ENCODE data around the gene GDF10. TPM values are rescaled to one million over a fixed set of nuclear protein-coding genes. Genes with fewer than 3 reads are reported as not detected.

The GDF10 gene
- total RNA-seq, 4 donors from 2014 or later: 0.79 to 1.2 (median 1.00) TPM; not detected in 1

- Histone ChIP-seq H3K9me3 (no peaks in the 10 kb centered on the region), H3K36me3 (no peaks in the 10 kb centered on the region), H3K27me3 (no peaks in the 10 kb centered on the region), H3K4me3 (no peak overlapping the region), H3K4me1 (peaks cover 0 to 11% (median 5%) of the 10 kb centered on the region in 4 donors), H3K27ac (no peak overlapping the region)
- intact Hi-C loops (cut with DNase I; ENCODE audit: low total_unique reads): no loop called here
- TF ChIP-seq POLR2AphosphoS5 (IDR thresholded peaks at IDR 0.05) (no peak), POLR2A (IDR thresholded peaks at IDR 0.05) (no peak), CTCF (IDR thresholded peaks at IDR 0.05) (no peak), EP300 (IDR thresholded peaks at IDR 0.05; ENCODE audit: low read depth) (no peak)
- in situ Hi-C loops (cut with MboI; ENCODE audit: low pct_ligation_motif_present in 1 of 4, low pct_unique_long_range_greater_than_20kb in 1 of 4, low sequenced_read_pairs in 3 of 4): no loop called here
- WGBS, 2 donors (ENCODE audit: low coverage in 1 of 2): 80 to 92% methylated on average over 1 to 5 of the region's 5 CpGs
- no peak for DNase-seq
Observed at GRCh38 chr10:47335906-47336305, 35.9 kb downstream of the GDF10 start.

GRCh38 chr10:47336387-47337134 is 36.6 kb downstream of the GDF10 start:
- intact Hi-C loops (cut with DNase I; ENCODE audit: low total_unique reads) (no loop called here), in situ Hi-C loops (cut with MboI; ENCODE audit: low pct_ligation_motif_present in 1 of 4, low pct_unique_long_range_greater_than_20kb in 1 of 4, low sequenced_read_pairs in 3 of 4) (no loop called here)
- no peak for DNase-seq
- H3K27me3 ChIP-seq: no peaks in the 10 kb centered on the region
- H3K27ac ChIP-seq: no peak overlapping the region
- WGBS, 2 donors (ENCODE audit: low coverage in 1 of 2): 67 to 70% methylated on average over 15 of the region's 15 CpGs
- H3K36me3 ChIP-seq: no peaks in the 10 kb centered on the region
- TF ChIP-seq POLR2A (IDR thresholded peaks at IDR 0.05): no peak
- TF ChIP-seq EP300 (IDR thresholded peaks at IDR 0.05; ENCODE audit: low read depth): no peak
- no peak for TF ChIP-seq POLR2AphosphoS5 (IDR thresholded peaks at IDR 0.05)
- no peak for TF ChIP-seq CTCF (IDR thresholded peaks at IDR 0.05)
- no peaks in the 10 kb centered on the region for H3K9me3 ChIP-seq
- H3K4me3 ChIP-seq: no peak overlapping the region
- H3K4me1 ChIP-seq: peaks cover 0 to 6% (median under 1%) of the 10 kb centered on the region in 4 donors

- H3K4me1 ChIP-seq: peaks cover 0 to 6% (median 0%) of the 10 kb centered on the region in 4 donors
- H3K27me3 ChIP-seq: no peaks in the 10 kb centered on the region
- no peak overlapping the region for H3K4me3 ChIP-seq
- intact Hi-C loops (cut with DNase I; ENCODE audit: low total_unique reads): no loop called here
- H3K36me3 ChIP-seq: no peaks in the 10 kb centered on the region
- no peak overlapping the region for H3K27ac ChIP-seq
- 82 to 100% methylated on average over 1 to 4 of the region's 4 CpGs for WGBS, 2 donors (ENCODE audit: low coverage in 1 of 2)
- no peak for TF ChIP-seq CTCF (IDR thresholded peaks at IDR 0.05)
- no peak for TF ChIP-seq EP300 (IDR thresholded peaks at IDR 0.05; ENCODE audit: low read depth)
- TF ChIP-seq POLR2A (IDR thresholded peaks at IDR 0.05): no peak
- TF ChIP-seq POLR2AphosphoS5 (IDR thresholded peaks at IDR 0.05): no peak
- no peaks in the 10 kb centered on the region for H3K9me3 ChIP-seq
- DNase-seq: no peak
- in situ Hi-C loops (cut with MboI; ENCODE audit: low pct_ligation_motif_present in 1 of 4, low pct_unique_long_range_greater_than_20kb in 1 of 4, low sequenced_read_pairs in 3 of 4): no loop called here
Observed at GRCh38 chr10:47337310-47337709, 37.3 kb downstream of the GDF10 start.

- TF ChIP-seq POLR2AphosphoS5 (IDR thresholded peaks at IDR 0.05): no peak
- no peak for TF ChIP-seq EP300 (IDR thresholded peaks at IDR 0.05; ENCODE audit: low read depth)
- TF ChIP-seq POLR2A (IDR thresholded peaks at IDR 0.05): no peak
- no peak for TF ChIP-seq CTCF (IDR thresholded peaks at IDR 0.05)
- Histone ChIP-seq H3K9me3 (no peaks in the 10 kb centered on the region), H3K27me3 (no peaks in the 10 kb centered on the region), H3K36me3 (no peaks in the 10 kb centered on the region), H3K4me3 (no peak overlapping the region), H3K4me1 (peaks cover 0 to 6% (median 0%) of the 10 kb centered on the region in 4 donors), H3K27ac (no peak overlapping the region)
- intact Hi-C loops (cut with DNase I; ENCODE audit: low total_unique reads): no loop called here
- WGBS, 2 donors (ENCODE audit: low coverage in 1 of 2): 60 to 89% methylated on average over 1 to 8 of the region's 8 CpGs
- no peak for DNase-seq
- in situ Hi-C loops (cut with MboI; ENCODE audit: low pct_ligation_motif_present in 1 of 4, low pct_unique_long_range_greater_than_20kb in 1 of 4, low sequenced_read_pairs in 3 of 4): no loop called here
Observed at GRCh38 chr10:47339186-47339735, 39.3 kb downstream of the GDF10 start.

All from transverse colon (tissue), 4 donors.